NCI-H1048 (cell line): Measurements from ENCODE around the gene SNAP29.
"Not testable (repeated sequence)": the region's sequence is repeated elsewhere in the genome, so short reads cannot be mapped to it uniquely, and the experiment has no call there.

ENCODE experiments used
- DNase-seq: peaks from one replicate; lab custom pipeline; 2025; lab: John Stamatoyannopoulos, UW

Gene SNAP29

GRCh38 chr22:20867179-20868024 lies 8.6 kb downstream of the SNAP29 start:
- DNase-seq = no peak

GRCh38 chr22:20868025-20868962 lies 9.5 kb downstream of the SNAP29 start:
- DNase-seq = no peak

GRCh38 chr22:20869234-20869633 lies 10.4 kb downstream of the SNAP29 start:
- no peak for DNase-seq

GRCh38 chr22:20873214-20873613 lies 14.4 kb downstream of the SNAP29 start:
- DNase-seq = no peak

- no peak for DNase-seq
These were observed 16.5 kb downstream of the SNAP29 start for GRCh38 chr22:20875296-20875695.

- DNase-seq = no peak
These were observed 18.9 kb downstream of the SNAP29 start for GRCh38 chr22:20877715-20878114.

GRCh38 chr22:20881231-20881630 lies 22.4 kb downstream of the SNAP29 start:
- DNase-seq = no peak

- DNase-seq = no peak
These were observed 23.3 kb downstream of the SNAP29 start for GRCh38 chr22:20881869-20882815.

GRCh38 chr22:20882855-20883254 lies 24.0 kb downstream of the SNAP29 start:
- no peak for DNase-seq

GRCh38 chr22:20884454-20884853 lies 25.6 kb downstream of the SNAP29 start:
- DNase-seq = no peak

- DNase-seq = no peak
These were observed 26.3 kb downstream of the SNAP29 start for GRCh38 chr22:20885017-20885556.

GRCh38 chr22:20885557-20886323 lies 26.9 kb downstream of the SNAP29 start:
- DNase-seq = no peak

- no peak for DNase-seq
These were observed 28.6 kb downstream of the SNAP29 start for GRCh38 chr22:20887375-20887774.

GRCh38 chr22:20889025-20889704 lies 30.4 kb downstream of the SNAP29 start:
- no peak for DNase-seq

- DNase-seq = no peak
These were observed 31.2 kb downstream of the SNAP29 start for GRCh38 chr22:20889904-20890540.

- no peak for DNase-seq
These were observed 32.2 kb downstream of the SNAP29 start for GRCh38 chr22:20890975-20891374.

- DNase-seq = not testable (repeated sequence)
These were observed 38.9 kb downstream of the SNAP29 start for GRCh38 chr22:20897737-20898136.

GRCh38 chr22:20899827-20900423 lies 41.1 kb downstream of the SNAP29 start:
- no peak for DNase-seq
